ENCODE data around the gene ZNF280C.

The ZNF280C gene

DNA sequence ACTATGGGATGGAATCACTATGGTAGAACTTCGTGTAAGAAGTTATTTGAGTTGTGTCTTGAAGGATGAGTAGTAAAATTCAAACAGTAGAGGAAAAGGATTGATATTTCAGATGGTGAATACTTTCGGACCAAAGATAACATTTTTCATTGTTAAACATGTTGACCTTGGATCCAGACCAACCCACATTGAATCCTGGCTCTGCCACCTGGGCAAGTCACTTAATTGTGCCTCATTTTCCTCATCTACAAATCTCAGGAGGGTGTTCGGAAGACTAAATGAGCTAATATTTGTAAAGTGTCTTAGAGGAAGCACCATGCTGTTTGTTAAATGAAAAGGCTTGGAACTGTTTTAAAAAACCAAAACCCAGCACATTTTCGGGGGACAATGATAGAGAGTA, 101.7 kb downstream of the ZNF280C start:
- Histone ChIP-seq H3K36me3 (no peaks in the 10 kb centered on the region; the same call in 1 of the 2 replicates), H3K9me3 (ENCODE audit: severe bottlenecking) (peaks cover 3% of the 10 kb centered on the region), H3K4me3 (ENCODE audit: low read depth, low read length) (peak overlapping the region; percentile 79), H3K27me3 (ENCODE audit: insufficient read depth, low read depth, severe bottlenecking) (peaks cover 3% of the 10 kb centered on the region), H3K27ac (no peak overlapping the region; the same call in 1 of the 2 replicates)
- DNase-seq = no peak
- TF ChIP-seq, protein P1, sequence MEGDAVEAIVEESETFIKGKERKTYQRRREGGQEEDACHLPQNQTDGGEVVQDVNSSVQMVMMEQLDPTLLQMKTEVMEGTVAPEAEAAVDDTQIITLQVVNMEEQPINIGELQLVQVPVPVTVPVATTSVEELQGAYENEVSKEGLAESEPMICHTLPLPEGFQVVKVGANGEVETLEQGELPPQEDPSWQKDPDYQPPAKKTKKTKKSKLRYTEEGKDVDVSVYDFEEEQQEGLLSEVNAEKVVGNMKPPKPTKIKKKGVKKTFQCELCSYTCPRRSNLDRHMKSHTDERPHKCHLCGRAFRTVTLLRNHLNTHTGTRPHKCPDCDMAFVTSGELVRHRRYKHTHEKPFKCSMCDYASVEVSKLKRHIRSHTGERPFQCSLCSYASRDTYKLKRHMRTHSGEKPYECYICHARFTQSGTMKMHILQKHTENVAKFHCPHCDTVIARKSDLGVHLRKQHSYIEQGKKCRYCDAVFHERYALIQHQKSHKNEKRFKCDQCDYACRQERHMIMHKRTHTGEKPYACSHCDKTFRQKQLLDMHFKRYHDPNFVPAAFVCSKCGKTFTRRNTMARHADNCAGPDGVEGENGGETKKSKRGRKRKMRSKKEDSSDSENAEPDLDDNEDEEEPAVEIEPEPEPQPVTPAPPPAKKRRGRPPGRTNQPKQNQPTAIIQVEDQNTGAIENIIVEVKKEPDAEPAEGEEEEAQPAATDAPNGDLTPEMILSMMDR (IDR thresholded peaks at IDR 0.05; ENCODE audit: low read depth, low read length) = no peak

DNA sequence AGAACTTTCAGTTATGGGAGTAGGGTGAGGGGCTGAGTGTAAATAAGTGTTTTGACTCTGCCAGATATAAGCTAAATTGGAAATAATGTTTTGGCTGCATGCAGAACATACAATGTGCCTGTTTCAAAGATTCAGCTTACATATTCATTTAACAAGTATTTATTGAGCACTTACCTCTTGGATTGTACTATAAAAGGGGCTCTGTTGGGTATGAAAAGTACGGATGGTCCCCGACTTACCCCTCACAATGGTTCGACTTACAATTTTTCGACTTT, 102.3 kb downstream of the ZNF280C start:
- Histone ChIP-seq H3K9me3 (ENCODE audit: severe bottlenecking) (peaks cover 3% of the 10 kb centered on the region), H3K36me3 (no peaks in the 10 kb centered on the region; the same call in 1 of the 2 replicates), H3K27me3 (ENCODE audit: insufficient read depth, low read depth, severe bottlenecking) (peaks cover 3% of the 10 kb centered on the region), H3K27ac (peak overlapping the region; percentile 93), H3K4me3 (ENCODE audit: low read depth, low read length) (peak overlapping the region; percentile 79)
- TF ChIP-seq, protein P1 (IDR thresholded peaks at IDR 0.05; ENCODE audit: low read depth, low read length) = no peak
- DNase-seq = no peak

DNA sequence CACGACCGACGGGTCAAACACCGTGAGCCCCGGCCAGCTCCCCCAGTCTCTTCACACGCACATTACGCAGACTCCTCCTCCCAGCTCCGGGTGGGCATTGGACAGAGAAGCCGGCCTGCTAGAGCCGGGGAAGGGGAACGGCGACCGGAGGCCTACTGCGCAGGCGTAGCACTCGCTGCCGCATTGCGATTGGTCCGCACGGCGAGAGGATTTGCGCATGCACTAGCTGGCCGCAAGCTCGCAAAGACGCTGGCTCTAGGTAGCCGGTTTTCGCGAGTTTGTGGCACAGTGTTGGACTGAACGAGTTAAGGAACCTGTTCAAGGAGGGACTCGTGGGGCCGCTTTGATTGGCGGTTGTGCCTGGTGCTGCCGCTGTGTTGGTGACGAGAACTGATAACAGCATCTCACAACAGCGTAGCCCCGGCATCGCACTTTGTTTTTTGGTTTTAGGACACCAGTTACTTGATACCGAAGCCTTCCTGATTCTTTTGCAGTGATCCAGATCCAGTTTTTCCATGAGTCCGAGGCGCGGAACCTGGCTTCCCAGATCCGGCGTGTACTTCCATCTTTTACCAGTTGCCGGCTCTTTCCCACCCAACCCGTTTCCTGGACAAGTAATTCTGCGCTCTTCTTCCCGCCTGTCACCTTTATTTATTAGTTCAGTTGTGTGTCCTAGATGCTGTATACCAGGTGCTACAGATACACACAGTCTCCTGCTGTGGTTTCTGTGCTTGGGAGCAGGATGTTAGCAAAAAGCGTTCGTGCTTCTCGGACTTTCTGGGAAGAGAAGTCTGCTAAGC, 102.8 kb downstream of the ZNF280C start, which contains the start of gene AIFM1:
AIFM1 (minus strand) TSS at position 139 of the 800 bp plus-strand sequence. CDS start 185 bp downstream, outside the sequence.
- peak; percentile 95 for DNase-seq
- Histone ChIP-seq H3K27ac (peak within 1 kb of the TSS; percentile 93), H3K4me3 (ENCODE audit: low read depth, low read length) (peak within 1 kb of the TSS; percentile 79), H3K27me3 (ENCODE audit: insufficient read depth, low read depth, severe bottlenecking) (peaks cover 3% of the 10 kb centered on the region), H3K9me3 (ENCODE audit: severe bottlenecking) (peaks cover 3% of the 10 kb centered on the region), H3K36me3 (no peaks in the 10 kb centered on the region; the same call in 1 of the 2 replicates)
- TF ChIP-seq, protein P1 (IDR thresholded peaks at IDR 0.05; ENCODE audit: low read depth, low read length) = no peak

DNA sequence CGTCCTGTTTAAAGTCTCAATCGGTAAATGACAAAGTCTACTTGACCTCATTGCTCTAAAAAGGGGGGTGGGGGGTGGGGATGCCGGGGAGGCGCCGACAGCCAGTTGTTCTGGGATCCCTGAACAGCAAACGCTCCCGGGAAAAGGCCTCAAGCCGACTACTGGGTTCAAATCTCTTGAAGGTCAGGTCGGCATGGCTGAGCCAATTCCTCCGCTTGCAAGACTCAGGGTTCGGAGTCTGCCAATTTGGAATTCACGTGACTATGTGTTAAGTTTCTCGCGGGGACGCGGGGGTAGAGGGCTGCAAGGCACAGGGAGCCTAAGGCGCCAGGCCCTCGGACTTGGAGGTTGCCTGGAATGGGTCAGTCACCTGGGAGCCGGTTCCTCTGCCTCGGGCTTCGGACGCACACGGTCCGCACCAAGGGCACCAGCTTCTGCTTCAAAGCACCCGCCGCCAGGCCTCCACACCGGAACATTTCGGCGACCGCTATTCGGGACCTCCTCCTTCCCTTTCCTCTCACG, 103.5 kb downstream of the ZNF280C start:
- Histone ChIP-seq H3K4me3 (ENCODE audit: low read depth, low read length) (peak overlapping the region; percentile 79), H3K27me3 (ENCODE audit: insufficient read depth, low read depth, severe bottlenecking) (peaks cover under 1% of the 10 kb centered on the region), H3K9me3 (ENCODE audit: severe bottlenecking) (peaks cover 3% of the 10 kb centered on the region), H3K36me3 (no peaks in the 10 kb centered on the region; the same call in 1 of the 2 replicates), H3K27ac (peak overlapping the region; percentile 93)
- no peak for DNase-seq
- TF ChIP-seq, protein P1 (IDR thresholded peaks at IDR 0.05; ENCODE audit: low read depth, low read length) = no peak

DNA sequence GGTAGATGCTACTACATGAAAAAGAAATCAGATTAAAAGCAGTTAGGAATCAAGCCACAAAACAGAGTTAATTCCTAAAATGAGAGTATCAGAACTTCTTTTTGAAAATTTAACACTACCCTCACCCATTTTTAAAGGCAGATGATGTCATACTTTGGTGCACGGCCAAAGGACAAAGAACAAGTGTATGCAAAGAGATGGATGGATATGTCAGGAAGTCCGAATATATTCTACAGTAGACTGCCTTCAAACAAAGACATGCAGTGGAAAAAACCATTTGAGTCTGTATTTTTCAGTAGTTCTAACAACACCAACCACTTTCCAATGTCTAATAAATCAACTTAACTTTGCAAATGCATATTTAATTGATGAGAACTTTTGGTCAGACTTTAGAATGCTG, 105.3 kb downstream of the ZNF280C start:
- DNase-seq = no peak
- H3K36me3 ChIP-seq = no peaks in the 10 kb centered on the region; the same call in 1 of the 2 replicates
- TF ChIP-seq, protein P1 (IDR thresholded peaks at IDR 0.05; ENCODE audit: low read depth, low read length) = no peak

More for the DNA sequence above, 105.3 kb downstream of the ZNF280C start:
- peaks cover 3% of the 10 kb centered on the region for H3K27me3 ChIP-seq (ENCODE audit: insufficient read depth, low read depth, severe bottlenecking)
- peaks cover 3% of the 10 kb centered on the region for H3K9me3 ChIP-seq (ENCODE audit: severe bottlenecking)
- no peak overlapping the region for H3K27ac ChIP-seq
- H3K4me3 ChIP-seq (ENCODE audit: low read depth, low read length) = no peak overlapping the region

Measured in WERI-Rb-1 (cell line).